GM21381 (cell line): ENCODE results near the gene TRPM5.

Experiments used
- ATAC-seq: cut with Tn5 transposase; IDR thresholded peaks from one replicate; pipeline ENCODE4 v1.9.1; 2021; ENCODE audit warnings: mild to moderate bottlenecking, moderate library complexity; ENCODE audit not compliant: unreplicated experiment

The TRPM5 gene

DNA sequence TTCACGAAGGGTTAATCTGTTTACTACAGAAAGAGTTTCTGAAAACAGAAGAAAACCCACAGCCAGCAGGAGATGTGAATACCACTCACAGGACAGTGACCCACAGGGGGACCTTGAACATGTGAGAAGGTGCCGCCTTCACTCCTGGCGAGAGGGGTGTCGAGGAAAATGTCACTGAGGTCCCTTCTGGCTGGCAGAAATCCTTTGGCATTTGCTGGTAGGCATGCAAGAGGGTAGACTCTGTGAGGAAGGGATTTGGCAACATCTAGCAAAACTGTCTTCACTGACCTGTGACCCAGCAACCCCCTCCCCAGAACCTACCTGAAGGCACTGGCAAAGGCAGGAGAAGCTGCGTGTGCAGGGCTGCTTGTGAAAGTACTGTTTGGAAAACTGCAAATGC is 9.1 kb upstream of the TRPM5 start:
- no peak for ATAC-seq

DNA sequence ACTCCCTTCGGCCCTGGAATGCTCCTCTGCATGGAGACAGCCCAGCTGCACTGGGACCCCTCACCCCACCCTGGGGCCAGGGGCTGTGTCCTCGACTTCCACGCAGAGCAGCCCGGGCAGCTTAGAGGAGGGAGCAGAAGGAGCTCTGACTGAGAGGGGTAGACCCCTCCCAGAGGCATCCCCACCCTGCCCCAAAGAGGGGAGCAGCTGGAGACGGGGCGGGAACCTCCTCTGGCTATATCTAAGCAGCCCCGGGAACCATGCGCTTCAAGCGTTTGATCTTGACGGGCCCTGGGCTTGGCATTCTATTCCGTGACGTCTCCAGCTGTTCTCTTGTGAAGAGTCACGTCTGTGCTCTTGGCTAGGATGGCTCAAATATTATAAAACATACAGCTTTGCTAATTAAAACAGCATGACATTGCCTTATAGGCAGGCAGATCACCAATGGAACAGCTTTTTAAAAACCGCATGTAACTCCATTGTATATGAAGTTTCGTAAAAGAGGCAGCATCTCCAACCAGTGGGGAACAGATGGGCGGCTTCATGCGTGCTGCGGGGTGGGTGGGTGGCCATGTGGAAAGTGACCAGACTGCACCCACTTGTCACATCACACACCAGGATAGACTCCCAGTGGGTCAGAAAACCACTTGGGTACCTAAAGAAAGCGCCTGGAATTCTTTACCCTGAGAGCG is 8.2 kb upstream of the TRPM5 start:
- no peak for ATAC-seq

DNA sequence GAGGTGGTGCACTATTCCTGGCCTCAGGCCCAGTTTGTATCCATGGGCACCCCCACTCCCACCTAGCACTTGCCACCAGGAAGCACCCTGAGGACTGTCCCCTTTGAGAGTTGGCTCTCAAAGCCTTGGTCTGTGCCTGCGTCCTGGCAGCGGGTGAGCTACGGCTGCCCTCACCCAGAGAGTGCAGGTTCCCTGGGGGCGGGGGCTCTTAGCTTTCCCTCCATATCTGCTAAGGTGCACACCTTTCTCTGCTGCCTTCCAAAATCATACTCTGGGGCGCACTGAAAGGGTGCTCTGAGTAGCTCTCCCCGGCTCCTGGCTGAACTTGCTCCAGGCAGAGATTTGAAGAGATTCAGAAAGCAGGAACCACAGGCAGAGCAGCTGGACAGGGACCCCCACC is 7.6 kb upstream of the TRPM5 start:
- no peak for ATAC-seq

DNA sequence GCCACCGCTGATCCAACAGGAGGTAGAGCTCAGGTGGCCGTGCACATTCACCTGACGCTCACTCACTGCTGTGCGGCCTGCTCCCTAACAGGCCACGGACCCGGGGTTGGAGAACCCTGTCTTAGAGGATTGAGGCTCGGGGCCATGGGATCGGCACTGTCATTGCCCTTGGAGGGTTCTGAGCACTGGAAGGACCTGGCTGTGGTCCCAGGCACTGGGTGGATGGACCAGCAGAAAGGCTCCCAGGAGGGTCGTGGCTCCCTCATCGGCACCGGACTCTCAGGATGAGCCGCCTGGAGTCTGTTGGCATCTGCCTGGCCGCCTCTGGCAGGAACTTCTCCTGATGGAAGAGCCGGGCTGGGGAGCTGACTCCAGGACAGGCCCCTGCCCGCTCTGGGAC is 7.0 kb upstream of the TRPM5 start:
- no peak for ATAC-seq

DNA sequence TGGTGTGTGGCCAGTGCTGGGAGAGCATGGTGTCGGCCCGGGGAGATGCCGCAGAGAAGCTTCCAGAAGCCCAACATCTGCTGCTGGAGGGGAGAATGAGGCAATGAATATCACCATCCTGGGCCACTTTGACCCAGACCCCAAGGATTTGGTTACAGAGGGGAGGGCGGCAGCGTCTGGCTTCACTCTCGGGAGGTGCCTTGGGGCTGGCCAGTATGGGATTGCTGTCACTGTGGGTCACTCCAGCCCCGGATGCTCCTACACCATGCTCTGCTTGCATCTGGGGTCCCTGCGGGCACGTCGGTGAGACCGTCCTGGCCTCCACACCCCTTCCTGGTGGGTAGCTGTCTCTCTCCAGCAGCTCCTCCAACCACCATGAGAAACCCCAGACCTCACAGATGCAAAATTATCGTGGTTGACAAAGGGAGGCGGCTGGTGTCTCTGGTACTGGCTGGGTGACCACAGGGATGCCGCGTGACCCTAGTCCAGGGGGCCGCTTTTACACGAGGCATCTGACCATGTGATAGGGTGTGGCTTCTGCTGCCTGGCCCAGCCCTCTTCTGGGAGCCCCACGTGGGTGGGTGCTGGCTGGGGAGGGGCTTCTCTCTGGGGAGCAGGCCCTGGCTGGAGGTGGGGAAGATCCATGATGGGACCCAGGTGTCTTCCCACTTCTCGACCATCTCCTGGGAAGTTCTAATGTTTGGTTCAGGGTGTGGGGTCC is 6.2 kb upstream of the TRPM5 start:
- ATAC-seq, result no peak

DNA sequence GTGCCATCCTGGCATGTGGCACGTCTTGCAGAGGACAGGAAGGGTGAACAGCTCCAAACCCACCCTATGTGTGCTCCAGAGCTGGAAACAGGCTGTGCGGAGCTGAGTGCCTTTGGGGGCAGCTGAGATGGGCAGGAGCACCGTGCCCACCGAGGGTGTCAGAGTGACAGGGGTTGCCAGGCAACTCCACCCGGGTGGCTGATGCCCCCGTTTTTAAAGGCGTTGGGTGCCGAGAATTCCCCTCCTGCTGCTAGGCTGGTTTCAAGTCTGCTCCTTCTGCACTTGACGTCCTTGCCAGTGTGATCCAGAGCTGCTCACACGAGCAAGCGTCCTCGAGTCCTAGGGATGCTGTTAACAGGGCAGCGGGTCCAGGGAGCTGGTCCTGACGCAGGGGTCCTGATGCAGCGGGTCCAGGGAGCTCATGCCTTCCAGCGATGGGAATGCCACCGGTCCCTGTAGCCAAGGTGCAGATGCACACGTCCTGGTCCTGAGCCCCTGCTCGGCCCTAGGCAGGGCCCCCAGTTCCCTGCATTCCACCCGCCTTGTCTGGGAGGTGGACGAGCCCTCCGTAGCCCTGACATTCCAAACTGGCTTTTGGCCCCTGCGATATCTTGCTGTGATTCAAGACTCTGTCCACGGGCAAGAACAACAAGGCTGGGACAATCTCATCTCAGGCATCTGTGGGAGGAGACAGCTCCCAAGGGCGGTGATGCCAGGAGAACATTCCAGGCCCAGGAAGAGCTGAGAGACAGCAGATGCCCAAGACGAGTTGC is 5.4 kb upstream of the TRPM5 start:
- no peak for ATAC-seq

DNA sequence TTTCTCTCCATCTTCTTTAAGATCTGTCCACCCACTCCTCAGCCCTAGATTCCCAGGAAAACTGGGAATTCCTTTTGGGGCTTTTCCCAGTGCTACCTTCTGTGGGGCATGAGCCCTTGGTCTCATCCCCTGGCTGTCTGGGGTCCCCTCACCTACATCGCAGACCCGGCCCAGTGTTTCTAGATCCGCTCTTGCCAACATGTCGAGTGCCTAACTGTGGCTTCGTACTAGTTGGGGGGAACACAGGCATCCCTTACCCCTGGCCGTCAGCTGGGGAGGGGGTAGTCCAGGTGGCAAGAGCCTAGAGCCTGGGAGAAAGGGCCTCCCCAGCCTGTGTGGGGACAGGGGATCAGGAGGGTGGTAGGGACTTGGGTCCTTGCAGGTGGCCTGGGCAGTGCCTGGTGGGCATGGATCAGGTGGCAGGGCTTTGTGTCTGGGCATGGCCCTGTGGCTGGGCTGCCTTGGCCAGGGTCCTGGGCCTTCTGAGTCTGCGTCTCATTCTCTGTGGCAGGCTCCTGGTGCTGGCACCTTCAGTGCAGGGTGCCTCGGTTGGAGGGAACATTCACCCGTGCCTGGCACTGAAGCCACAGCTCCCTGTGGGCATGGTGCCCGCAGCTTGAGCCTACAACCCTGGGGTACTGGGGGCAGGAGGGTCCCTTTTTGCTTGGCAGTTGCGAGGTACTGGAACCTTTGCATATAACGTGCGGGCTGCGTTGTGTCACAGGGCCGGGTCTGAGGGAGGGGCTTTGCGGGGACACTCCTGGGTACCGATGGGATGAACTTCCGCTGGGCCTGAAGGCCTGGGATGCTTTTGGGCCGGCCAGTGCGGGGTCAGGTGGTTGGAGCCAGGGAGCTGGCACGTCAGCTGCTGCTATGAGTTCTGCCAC is 4.6 kb upstream of the TRPM5 start:
- no peak for ATAC-seq

DNA sequence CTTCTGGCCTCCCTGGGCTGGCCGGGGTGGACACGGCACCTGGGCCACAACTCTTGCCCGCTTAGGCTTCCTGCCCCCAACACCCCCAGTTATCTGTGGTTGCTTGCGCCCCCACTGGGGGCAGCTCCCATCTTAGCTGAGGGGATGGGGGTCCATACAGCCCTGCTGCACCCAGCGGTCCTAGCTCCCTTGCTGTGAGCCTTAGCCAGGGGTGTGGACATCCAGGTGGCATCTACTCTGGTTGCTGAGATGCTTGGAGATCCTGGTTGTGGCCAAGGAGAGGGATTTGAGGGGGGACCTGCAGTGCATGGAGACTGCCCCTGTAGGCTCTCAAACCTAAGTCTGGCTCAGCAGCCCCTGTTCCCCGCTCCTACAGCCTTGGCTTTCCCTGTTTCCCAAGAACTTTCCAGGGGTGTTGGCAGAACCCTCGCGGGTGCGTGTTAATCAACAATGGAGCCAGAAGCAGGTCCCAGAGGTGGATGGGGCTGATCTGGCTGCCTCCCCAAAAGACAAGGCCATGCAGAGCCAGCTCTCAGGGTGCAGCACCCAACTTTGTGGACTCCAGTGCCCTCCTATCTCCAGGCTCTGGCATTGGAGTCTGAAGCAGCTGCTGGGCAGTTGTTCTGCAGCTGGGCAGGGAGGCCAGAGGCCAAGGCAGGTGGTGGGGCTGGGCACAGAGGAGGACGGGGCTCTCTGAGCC is 3.8 kb upstream of the TRPM5 start:
- no peak for ATAC-seq

DNA sequence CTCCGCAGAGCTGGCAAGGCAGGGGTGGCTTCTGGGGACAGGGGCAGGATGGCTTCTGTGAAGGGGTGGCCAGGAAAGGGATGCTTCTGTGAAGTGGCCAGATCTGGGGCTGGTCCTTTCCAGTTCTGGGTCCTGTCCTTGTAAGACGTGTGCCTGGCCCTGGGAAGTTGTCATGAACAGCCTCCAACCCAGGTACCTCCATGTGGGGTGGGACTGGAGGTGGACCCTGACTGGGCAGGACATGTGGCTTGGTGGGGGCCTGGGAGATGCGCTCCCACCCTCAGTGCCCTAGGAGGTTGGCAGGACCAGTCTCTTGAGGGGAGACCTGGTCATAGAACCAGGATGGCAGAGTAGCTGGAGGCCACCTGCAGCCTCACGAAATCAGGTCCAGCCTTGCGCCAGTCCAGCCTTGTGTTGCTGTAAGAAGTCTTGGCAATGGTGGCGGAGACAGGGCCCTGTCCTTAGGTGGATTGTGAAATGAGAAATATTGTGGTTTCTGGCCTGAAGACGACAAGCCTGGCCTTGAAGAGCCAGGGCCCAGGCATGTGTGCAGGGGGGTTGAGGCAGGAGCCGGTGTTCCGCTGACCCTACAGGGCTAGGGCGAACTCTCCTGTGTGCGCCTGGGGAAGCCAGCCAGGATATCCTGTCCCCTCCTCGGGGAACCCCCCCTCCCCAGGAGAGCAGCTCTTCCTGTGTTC is 3.1 kb upstream of the TRPM5 start:
- ATAC-seq, result no peak

DNA sequence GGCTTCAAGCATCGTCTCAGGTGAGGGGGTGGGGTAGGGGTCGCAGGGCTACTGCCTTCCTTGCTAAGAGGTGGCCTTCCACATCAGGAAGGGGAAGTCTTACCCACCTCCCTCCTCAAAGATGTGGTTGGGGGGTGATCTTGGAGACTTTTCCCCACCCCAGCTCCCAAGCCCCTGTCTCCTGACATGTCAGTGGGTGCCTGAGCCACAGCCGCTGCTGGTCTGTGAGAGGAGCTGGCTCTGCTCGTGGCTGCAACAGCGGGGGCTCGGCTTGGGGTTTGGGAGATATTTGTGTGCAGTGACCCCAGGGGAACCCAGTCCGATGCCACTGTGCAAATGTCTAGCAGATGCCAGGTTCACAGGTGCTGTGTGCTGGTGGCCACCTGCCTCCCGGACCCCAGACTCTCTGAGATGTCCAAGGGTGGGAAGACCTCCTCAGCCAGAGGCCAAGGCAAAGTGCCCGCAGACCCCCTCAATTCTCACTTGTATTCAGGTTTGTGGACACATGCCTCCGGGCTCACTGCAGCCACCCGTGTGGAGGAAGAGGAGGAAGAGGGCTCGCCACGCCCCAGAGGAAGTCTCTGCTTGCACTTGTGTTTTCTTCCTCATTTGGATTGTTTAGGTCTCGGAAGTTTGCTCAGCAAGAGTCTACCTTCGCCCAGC is 2.4 kb upstream of the TRPM5 start:
- ATAC-seq, result no peak

DNA sequence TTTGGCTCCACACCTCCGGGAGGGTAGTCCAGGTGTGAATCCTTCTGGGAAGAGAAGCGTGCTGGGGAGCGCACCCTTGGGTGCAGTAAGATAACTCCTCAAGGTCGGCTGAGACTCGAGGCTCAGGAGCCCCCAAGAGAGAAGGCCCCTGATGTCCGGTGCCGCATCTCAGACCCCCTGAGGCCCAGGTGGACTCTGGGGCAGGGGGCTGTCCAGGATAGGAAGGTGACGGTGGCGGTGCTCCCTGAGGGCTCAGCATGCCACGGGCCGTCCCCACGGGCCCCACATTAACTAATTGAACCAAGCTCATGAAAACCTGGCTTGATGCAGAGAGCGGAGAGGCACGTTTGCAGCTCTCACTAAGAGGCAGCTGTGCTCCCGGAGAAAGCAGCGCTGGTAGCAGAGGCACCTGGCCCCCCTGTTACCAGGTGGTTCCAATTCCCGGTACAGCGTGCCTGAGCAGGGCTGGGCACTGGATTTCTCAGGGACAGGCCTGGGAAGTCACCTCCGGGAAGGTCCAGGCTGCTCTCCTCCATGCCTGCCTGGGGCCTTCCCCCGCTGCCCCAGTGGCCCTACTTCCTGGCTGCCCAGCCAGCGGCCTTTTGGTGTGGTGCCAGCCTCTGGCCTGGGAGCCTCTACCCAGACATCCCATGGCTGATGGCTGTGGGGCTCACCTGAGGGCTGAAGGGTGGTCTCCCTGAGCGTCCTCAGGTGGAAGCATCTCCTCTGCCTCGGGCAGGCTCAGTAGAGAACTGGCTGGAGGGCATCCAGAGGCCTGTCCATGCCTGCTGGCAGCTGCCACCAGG is 1.6 kb upstream of the TRPM5 start:
- ATAC-seq, result no peak

DNA sequence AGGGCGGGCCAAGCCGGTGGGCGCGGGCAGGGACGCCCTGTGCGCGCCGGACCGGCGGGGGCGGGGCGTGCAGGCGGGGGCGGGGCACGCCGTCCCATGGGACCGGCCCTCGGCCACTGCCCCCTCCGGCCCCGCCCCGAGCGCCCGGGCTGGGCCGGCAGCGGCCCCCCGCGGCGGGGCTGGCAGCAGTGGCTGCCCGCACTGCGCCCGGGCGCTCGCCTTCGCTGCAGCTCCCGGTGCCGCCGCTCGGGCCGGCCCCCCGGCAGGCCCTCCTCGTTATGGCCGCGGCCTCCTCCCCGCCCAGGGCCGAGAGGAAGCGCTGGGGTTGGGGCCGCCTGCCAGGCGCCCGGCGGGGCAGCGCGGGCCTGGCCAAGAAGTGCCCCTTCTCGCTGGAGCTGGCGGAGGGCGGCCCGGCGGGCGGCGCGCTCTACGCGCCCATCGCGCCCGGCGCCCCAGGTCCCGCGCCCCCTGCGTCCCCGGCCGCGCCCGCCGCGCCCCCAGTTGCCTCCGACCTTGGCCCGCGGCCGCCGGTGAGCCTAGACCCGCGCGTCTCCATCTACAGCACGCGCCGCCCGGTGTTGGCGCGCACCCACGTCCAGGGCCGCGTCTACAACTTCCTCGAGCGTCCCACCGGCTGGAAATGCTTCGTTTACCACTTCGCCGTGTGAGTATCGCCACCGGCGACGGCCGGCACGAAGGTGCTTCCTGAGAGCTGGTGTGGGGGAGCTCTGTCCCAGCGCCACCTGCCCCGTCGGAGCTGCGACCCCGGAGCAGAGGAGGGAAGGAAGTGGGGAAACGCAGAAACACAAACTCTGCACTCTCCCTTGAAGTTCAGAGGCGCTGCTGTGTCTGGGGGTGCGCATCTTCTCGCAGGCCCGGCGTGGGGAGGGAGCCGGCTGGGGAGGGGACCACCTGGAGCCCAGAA is 769 bp upstream of the TRPM5 start, which contains the start of gene KCNQ1:
Gene KCNQ1, plus strand, starts transcription at position 188 of the 925 bp plus-strand sequence. Its CDS starts 91 bp downstream, at position 279.
- no peak for ATAC-seq

DNA sequence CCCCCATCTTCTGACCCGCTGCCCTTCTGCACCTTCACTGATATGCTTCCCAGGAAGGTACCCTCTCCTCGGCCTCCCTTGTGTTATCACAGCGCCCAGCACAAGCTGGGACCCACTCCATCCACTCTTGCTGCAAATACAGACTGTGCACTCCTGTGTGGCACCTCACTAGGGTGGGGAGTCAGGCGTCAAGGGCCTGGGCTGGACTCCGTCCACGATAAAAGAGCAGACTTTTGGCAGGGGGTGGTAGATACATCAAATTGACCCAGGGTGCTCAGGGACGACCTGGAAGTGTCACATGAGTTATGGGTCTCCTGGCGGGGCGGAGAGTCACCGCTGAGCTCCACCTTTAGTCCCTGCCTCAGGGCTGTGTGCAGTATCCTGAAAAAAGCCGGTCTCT is 908 bp downstream of the TRPM5 start:
- no peak for ATAC-seq

DNA sequence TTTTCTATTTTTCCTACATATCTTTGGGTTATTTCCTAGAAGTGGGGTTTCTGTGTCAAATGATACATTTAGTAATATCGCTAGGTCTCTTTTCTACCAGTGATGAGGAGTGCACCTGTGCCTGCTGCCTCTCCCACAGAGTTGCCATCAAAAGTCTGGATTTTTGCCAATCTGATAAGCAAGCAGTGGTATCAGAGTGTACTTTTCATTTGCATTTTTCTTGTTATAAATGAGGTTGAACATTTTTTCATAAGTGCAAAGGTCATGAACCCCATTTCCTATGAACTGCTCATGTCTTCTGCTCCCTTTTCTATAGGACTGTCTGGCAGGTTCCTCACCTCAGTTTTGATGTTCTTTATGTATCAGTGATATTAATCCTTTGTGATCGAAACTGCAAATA is 1.7 kb downstream of the TRPM5 start:
- no peak for ATAC-seq

DNA sequence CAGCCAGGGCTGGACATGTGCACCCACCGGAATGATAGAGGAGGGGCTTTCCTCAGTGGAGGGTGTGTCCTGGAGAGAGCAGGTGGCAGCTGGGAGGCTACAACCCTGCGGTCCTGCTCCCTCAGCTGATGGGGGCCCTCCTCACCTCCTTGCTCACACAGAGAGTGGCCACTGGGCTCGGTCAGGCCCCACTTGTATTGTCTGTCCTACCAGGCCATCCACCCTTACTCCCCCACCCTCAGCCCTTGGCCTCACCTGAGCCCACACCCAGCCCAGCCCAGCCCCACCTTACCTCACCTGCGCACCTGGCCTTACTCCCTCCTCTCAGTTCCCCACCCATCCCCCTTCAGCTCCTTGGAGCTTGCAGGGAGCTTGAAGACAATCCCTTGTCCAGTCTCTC is 3.1 kb downstream of the TRPM5 start:
- no peak for ATAC-seq

DNA sequence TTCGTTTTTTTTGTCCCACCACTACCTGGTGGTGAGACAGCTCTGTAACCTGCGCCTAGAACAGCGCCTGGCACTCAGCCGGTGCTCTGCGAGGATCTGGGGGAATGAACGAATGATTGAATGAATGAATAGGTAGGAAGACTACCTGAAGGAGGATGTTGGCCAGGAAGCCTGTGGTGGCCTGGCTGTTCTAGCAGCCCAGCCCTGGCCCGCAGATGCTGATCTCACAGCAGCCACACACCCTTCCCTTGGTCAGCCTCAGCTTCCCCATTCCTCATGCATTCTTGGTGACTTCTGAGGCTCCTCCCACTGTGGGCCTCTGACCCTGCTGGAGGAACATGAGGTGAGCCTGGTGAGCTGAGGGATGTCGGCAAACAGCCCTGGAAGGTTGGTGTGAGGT is 3.7 kb downstream of the TRPM5 start:
- no peak for ATAC-seq

DNA sequence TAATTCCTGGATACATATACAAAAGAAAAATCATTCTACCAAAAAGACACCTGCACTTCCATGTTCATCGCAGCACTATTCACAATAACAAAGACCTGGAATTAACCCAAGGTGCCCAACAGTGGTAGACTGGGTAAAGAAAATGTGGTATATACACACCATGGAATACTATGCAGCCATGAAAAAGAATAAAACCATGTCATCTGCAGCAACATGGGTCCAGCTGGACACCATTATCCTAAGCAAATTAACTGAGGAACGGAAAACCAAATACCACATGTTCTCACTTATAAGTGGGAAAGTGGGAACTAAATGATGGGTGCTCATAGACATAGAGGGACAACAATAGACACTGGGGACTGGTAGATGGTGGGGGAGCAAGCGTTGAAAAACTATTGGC is 4.5 kb downstream of the TRPM5 start:
- ATAC-seq, result no peak
